Measurements from ENCODE around the gene HEATR9.

DNA sequence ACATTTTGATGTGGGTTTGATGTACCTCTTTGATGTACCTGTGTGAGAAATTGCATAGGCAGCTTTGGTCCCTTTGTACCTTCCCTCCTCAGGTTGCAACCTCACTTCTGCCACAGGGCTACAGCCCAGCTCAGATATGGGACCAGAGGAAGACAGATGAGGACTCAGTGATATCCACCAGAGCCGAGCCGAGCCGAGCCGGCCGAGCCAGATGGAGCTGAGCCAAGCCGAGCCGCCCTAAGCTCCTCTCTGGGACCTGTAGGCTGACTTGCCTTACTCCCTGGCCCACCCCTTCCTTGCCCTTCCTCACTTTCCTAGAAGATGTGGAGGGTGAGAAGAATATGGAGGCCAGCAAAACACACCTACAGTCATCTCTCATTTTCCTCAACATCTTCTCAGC, 3.8 kb downstream of the HEATR9 start:
- TF ChIP-seq, protein P1, sequence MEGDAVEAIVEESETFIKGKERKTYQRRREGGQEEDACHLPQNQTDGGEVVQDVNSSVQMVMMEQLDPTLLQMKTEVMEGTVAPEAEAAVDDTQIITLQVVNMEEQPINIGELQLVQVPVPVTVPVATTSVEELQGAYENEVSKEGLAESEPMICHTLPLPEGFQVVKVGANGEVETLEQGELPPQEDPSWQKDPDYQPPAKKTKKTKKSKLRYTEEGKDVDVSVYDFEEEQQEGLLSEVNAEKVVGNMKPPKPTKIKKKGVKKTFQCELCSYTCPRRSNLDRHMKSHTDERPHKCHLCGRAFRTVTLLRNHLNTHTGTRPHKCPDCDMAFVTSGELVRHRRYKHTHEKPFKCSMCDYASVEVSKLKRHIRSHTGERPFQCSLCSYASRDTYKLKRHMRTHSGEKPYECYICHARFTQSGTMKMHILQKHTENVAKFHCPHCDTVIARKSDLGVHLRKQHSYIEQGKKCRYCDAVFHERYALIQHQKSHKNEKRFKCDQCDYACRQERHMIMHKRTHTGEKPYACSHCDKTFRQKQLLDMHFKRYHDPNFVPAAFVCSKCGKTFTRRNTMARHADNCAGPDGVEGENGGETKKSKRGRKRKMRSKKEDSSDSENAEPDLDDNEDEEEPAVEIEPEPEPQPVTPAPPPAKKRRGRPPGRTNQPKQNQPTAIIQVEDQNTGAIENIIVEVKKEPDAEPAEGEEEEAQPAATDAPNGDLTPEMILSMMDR (IDR thresholded peaks at IDR 0.05): no peak
- no peak for TF ChIP-seq POLR2A (IDR thresholded peaks at IDR 0.05)

Measured in esophagus squamous epithelium (tissue), 4 donors.